Stimulated activated CD8-positive, alpha-beta memory T cell treated with anti-CD3 and anti-CD28 coated beads, Interleukin-7, amount 100 ng/mL, for 24 hours (primary cell): ENCODE measurements around the gene CIRBP.
A peak's percentile ranks its signal among the peaks of the same experiment; 100 is the strongest.

Source experiments
- DNase-seq: peaks from one replicate; pipeline ENCODE4 v3.0.0-alpha.2; 2020; ENCODE audit warnings: low read depth

Gene CIRBP

GRCh38 chr19:1269065-1269477, at the start of gene CIRBP:
Gene CIRBP, plus strand, starts transcription at chr19:1269332. Its CDS starts 1,602 bp downstream, at chr19:1270934.
- peak; percentile 98 for DNase-seq

- DNase-seq = no peak
Observed at GRCh38 chr19:1219786-1220476, 49.2 kb upstream of the CIRBP start.

GRCh38 chr19:1220477-1220930, 48.6 kb upstream of the CIRBP start:
- DNase-seq = no peak

DNA sequence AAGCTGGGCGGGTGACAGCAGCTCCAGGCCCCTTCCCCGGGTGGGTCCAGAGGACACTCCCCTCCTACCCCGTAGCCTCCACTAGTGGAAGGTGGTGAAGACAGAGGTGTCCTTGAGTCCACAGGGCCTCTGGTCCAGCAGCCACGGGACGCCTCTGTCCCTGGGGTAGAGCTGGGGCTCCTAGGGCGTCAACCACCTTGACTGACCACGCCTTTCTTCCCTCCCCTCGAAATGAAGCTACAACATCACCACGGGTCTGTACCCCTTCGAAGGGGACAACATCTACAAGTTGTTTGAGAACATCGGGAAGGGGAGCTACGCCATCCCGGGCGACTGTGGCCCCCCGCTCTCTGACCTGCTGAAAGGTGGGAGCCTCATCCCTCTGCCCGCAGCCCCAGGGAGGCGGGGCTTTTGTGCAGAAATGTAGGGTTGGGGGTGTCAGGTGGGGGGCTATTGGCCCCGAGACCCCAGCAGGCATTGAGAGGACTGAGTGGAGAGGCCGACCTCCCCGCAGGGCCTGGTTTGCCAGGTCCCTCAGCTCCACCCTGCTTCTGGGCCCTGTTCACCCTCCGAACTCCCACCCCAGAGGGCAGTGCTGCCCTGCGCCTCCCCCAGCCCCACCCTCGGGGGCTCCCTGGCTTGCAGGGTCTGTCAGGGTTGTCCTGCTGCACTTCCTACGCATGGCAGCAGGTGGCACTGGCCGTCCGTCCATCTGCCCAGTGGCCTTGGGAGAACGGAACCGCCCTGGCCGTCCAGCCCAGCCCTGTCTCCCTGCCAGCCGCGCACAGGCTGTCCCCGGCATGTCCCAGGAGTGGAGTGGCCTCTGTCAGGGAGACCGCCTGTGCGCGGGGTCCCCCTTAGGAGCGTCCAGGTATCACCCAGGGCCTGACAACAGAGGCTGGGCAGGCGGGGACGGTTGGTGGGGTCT, 47.9 kb upstream of the CIRBP start:
- DNase-seq = no peak

- no peak for DNase-seq
Observed at GRCh38 chr19:1221904-1222255, 47.3 kb upstream of the CIRBP start.

- no peak for DNase-seq
Observed at GRCh38 chr19:1222394-1222793, 46.7 kb upstream of the CIRBP start.

GRCh38 chr19:1223018-1223855, 45.9 kb upstream of the CIRBP start:
- DNase-seq = no peak

DNA sequence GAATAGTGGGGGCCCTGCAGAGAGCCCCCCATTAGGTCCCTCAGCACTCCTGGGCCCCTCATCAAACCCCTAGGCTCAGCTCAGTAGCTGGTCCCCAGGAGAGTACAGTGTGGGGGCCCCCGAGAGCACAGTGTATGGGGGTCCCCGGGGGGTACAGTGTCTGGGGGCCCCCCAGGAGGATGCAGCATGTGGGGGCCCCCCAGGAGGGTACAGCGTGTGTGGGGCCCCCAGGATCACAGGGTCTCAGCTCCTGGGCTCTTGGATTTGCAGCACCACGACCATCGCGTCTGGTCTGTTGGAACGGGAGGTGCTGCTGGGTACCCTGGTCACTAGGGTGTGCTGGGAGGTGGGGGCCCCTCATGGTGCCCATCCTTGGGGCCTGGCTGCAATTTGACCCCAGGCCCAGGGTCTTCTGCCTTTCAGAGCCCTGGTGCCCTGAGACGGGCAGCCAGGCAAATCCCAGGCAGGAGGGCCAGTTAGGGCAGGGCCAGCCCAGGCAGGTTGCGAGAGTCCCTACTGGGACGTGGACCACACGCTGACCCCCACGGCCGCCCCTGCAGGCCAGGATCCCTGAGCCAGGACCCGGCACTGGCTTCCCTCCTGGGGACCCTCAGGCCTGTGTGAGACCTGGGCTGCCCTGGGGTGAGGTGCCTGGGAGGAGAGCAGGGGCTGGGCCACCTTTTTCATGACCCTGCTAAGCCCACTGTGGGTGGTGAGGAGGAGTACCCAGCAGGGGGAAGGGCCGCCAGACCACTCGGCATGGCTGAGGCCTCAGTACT, 44.9 kb upstream of the CIRBP start:
- DNase-seq = no peak

DNA sequence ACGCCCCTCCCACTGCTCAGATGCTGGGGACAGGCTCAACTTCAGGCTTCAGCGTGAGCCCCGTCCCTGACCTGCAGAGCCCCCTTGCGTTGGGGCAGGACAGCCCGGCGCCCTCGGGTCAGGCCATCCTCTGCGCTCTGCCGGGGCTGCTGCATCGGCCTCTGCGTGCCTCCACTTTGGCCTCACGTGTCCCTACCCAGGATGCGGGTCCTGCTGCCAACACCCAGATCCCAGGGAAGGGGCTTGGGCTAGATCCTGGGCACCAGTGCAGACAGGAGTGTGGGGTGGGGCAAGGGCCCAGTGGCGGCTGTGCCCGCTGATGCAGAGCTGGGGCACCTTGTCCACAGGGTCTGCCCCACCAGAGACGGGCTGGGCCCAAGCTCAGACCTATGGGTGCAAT, 44.3 kb upstream of the CIRBP start:
- DNase-seq = no peak

GRCh38 chr19:1225440-1226226, 43.5 kb upstream of the CIRBP start:
- DNase-seq = no peak

DNA sequence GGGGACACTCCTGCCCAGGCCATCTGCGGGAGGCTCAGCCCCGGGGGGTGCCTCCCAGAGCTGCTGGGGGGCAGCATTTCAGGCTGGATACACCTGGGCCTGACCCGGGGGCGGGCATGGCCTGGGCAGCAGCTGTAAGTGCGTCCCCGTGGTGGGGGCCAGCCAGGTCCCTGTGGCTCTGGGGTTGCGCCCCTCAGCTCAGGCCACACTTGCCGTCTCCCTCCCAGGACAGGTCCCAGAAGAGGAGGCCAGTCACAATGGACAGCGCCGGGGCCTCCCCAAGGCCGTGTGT, 43.0 kb upstream of the CIRBP start:
- DNase-seq = no peak

- DNase-seq = no peak
Observed at GRCh38 chr19:1226522-1227303, 42.4 kb upstream of the CIRBP start.

DNA sequence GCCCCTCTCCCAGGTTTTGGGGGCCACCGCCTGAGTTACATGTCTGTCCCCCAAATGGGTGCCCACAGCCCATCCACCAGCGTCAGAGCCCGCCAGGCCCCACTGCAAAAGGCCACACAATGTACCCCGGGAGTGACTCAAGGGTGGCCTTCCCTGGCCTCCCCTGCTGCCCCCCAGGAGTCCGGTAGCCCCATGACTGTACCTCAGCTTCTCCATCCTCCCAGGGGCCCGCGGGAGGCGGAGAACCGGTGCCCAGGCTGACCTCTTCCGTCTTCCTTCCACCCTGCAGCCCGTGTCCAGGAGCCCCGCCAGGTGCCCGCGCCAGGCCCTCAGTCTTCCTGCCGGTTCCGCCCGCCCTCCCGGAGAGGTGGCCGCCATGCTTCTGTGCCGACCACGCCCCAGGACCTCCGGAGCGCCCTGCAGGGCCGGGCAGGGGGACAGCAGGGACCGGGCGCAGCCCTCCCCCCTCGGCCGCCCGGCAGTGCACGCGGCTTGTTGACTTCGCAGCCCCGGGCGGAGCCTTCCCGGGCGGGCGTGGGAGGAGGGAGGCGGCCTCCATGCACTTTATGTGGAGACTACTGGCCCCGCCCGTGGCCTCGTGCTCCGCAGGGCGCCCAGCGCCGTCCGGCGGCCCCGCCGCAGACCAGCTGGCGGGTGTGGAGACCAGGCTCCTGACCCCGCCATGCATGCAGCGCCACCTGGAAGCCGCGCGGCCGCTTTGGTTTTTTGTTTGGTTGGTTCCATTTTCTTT, 41.7 kb upstream of the CIRBP start:
- DNase-seq = no peak

GRCh38 chr19:1228161-1228957, 40.8 kb upstream of the CIRBP start:
- DNase-seq = no peak

DNA sequence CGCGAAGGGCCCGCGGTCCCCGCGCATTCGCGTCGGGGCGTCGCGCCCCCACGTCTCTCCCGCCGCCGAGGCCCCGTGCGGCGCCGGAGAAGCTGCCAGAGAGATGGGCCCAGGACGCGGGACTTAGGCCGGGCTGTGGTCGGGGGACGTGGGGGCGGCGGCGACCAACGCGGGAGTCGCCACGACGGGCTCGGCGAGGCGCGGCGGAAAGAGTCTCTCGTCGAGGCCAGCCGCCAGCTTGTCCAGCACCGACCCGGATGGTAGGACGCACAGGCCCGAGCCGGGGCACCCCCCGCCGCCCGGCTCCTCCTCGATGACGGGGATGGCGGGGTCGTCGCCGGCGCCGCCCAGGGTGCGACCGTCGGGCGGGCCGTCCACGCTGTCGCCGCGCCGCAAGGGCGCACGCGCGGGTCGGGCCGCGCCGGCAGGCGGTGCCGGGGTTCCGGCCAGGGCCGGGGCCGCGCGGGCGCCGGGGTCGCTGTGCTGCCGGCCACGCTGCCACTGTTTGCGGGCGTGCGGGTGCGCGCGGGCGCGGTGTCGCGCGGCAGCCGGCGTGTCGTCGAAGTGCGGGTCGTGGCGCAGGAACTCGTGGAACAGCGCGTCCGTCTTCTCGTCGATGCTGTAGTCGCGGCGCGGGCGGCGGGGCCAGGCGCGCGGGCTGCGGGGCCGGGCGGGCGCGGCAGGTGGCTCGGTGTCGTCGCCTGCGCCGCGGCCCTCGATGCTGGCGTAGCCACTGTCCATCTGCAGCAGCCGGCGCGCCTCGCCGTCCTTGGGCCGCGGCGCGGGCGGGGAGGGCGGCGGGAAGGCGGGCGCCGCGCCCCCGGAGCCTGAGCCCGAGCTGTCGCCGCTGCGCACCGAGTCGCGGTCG, 39.8 kb upstream of the CIRBP start:
- DNase-seq = no peak

- no peak for DNase-seq
Observed at GRCh38 chr19:1229924-1230782, 39.0 kb upstream of the CIRBP start.
